ENCODE data around the gene UCN2. TPM values are rescaled to one million over a fixed set of nuclear protein-coding genes. Genes with fewer than 3 reads are reported as not detected.

UCN2 gene
- total RNA-seq, 4 donors from 2014 or later: 4.8 to 9.8 (median 6.2) TPM

GRCh38 chr3:48585411-48585810 lies 21.8 kb upstream of the UCN2 start:
- intact Hi-C loops (cut with DNase I; ENCODE audit: low total_unique reads): no loop called here
- no peak for DNase-seq (ENCODE audit: low spot score in 2 of 2)
- 87 to 91% methylated on average over 8 of the region's 8 CpGs for WGBS, 2 donors
- TF ChIP-seq POLR2A (IDR thresholded peaks at IDR 0.05) (no peak), CTCF (IDR thresholded peaks at IDR 0.05) (no peak)
- no peak overlapping the region for H3K4me3 ChIP-seq (ENCODE audit: low read depth, poor library complexity, severe bottlenecking)

GRCh38 chr3:48584836-48585235 lies 21.3 kb upstream of the UCN2 start:
- intact Hi-C loops (cut with DNase I; ENCODE audit: low total_unique reads): no loop called here
- TF ChIP-seq CTCF (IDR thresholded peaks at IDR 0.05) (no peak), POLR2A (IDR thresholded peaks at IDR 0.05) (no peak)
- H3K4me3 ChIP-seq (ENCODE audit: low read depth, poor library complexity, severe bottlenecking): no peak overlapping the region
- DNase-seq (ENCODE audit: low spot score in 2 of 2): no peak
- 85 to 90% methylated on average over 9 of the region's 9 CpGs for WGBS, 2 donors

GRCh38 chr3:48581621-48582481 lies 18.3 kb upstream of the UCN2 start:
- no peak for DNase-seq (ENCODE audit: low spot score in 2 of 2)
- TF ChIP-seq CTCF (IDR thresholded peaks at IDR 0.05): no peak
- TF ChIP-seq POLR2A (IDR thresholded peaks at IDR 0.05): no peak
- intact Hi-C loops (cut with DNase I; ENCODE audit: low total_unique reads): no loop called here
- WGBS, 2 donors: 84 to 88% methylated on average over 11 to 14 of the region's 14 CpGs
- H3K4me3 ChIP-seq (ENCODE audit: low read depth, poor library complexity, severe bottlenecking): no peak overlapping the region

GRCh38 chr3:48576647-48577046 lies 13.1 kb upstream of the UCN2 start:
- 93 to 96% methylated on average over 4 of the region's 4 CpGs for WGBS, 2 donors
- H3K4me3 ChIP-seq (ENCODE audit: low read depth, poor library complexity, severe bottlenecking): no peak overlapping the region
- intact Hi-C loops (cut with DNase I; ENCODE audit: low total_unique reads): no loop called here
- no peak for DNase-seq (ENCODE audit: low spot score in 2 of 2)
- TF ChIP-seq CTCF (IDR thresholded peaks at IDR 0.05): no peak
- TF ChIP-seq POLR2A (IDR thresholded peaks at IDR 0.05): no peak

- DNase-seq (ENCODE audit: low spot score in 2 of 2): no peak
- TF ChIP-seq CTCF (IDR thresholded peaks at IDR 0.05) (no peak), POLR2A (IDR thresholded peaks at IDR 0.05) (no peak)
- intact Hi-C loops (cut with DNase I; ENCODE audit: low total_unique reads): no loop called here
- no peak overlapping the region for H3K4me3 ChIP-seq (ENCODE audit: low read depth, poor library complexity, severe bottlenecking)
- 89 to 90% methylated on average over 17 of the region's 17 CpGs for WGBS, 2 donors
Measured at GRCh38 chr3:48575366-48575765, 11.8 kb upstream of the UCN2 start.
